HG03558 (cell line): ENCODE data around the gene KNL1.
"Not testable (repeated sequence)": the region's sequence is repeated elsewhere in the genome, so short reads cannot be mapped to it uniquely, and the experiment has no call there.

Source experiments
- ATAC-seq: cut with Tn5 transposase; IDR thresholded peaks from one replicate; pipeline ENCODE4 v1.9.1; 2021; ENCODE audit warnings: moderate number of reproducible peaks; ENCODE audit not compliant: unreplicated experiment; ENCODE audit errors: extremely low read depth

KNL1 gene

GRCh38 chr15:40593588-40594428 is at the start of gene KNL1:
Gene KNL1 (plus strand): TSS chr15:40594249. CDS start chr15:40602932, 8,683 bp downstream.
- peak; percentile 30 for ATAC-seq

GRCh38 chr15:40545457-40545856 is 48.6 kb upstream of the KNL1 start:
- ATAC-seq = no peak

DNA sequence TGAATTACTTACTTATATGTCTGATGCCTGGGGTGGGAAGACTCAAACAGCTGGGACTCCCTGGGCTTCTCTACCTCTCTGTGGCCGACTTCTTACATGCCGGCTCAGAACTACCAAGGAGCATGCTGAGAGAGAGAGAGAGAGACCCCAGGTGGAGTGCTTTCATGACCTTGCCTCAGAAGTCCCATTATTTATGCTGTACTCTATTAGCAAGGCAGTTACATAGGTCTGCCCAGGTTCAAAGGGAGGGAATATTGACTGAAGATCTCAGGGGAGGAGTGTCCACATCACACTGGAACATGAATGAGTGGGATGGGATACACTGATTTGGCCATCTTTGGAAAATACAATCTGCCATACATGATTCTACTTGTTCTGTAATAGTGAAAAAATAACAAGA is 45.4 kb upstream of the KNL1 start:
- no peak for ATAC-seq

DNA sequence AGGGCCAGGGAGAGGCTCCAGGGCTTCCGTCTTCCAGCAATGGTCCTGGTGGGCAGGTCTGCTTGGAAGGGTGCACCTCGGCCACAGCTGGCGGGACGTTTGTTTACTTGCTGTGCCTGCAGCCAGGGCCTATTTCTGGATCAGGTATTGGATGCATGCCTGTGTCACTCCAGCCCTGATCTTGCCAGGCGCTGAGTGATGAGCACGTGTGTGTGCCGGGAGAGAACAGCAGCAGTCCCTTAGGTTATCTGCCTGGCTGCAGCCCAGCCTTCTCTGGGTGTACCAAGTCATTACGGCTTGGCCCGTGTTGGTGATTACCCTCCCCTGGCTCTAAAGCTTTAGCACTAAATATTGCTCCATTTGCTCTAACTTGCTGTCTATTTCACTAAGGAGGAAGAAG is 44.2 kb upstream of the KNL1 start:
- ATAC-seq = no peak

GRCh38 chr15:40550341-40551037 is 43.6 kb upstream of the KNL1 start:
- ATAC-seq = peak; percentile 46

GRCh38 chr15:40554161-40554525 is 39.9 kb upstream of the KNL1 start:
- ATAC-seq = no peak

DNA sequence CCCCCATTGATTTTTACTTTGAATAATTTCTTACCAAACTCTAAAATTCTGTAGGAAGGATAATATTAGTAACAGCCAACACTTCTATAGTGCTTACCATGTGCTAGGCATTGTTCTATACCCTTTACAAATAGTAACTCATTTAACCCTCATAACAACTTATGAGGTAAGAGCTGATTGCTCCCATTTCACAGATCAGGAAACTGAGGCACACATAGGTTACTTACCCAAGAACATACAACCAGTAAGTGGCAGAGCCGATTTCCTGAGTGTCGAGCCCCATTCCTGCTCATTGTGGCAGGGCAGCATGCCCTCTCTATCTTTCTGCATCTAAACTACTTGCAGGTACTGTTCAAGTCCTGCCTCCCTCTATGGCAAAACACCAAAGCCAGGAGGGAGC is 38.2 kb upstream of the KNL1 start:
- no peak for ATAC-seq

DNA sequence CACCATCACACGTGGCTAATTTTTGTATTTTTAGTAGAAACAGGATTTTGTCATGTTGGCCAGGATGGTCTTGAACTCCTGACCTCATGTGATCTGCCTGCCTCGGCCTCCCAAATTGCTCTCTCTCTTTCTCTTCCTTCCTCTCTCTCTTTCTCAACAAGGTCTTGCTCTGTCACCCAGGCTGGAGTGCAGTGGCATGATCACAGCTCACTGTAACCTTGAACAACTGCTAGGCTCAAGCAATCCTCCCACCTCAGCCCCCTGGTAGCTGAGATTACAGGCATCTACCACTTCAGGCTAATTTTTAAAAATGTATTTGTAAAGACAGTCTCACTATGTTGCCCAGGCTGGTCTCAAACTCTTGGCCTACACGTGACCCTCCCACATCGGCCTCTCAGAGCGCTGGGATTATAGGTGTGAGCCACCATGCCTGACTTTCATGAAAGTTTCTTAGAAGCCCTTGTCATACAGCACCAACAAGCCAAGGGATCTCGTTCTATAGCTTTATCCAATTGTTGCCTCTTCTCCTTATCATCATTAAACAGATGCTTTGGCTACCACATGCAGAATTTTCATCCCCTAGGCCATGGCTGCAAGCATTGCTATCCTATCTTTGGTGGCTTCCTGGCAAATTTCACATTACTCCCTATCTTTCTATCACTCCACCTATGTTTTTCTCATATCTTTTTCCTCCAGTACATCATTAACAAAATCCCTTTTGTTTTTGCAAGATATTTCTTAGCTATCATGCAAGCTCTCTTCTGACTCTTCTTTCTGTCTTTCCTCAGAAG is 34.9 kb upstream of the KNL1 start:
- ATAC-seq = no peak

DNA sequence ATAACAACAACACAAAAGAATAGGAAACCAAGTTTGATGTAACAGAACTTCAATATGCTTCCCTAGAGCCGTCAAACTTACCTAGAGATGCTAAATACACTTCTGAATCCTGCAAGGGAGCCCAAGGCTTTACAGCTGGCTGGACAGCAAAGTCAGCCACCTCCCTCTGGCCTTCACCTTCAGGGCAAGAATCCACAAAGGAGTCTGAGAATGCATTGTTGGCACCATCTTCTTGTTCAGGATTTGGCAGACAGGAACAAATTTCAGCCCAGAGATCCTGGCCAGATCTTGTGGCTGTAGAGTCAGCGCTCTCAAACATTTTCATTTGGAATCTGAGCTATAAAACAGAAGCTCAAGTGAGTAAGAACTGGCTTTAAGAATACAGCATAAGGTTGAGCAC is 31.4 kb upstream of the KNL1 start:
- ATAC-seq = no peak

- no peak for ATAC-seq
Observed at GRCh38 chr15:40563426-40563825, 30.6 kb upstream of the KNL1 start.

DNA sequence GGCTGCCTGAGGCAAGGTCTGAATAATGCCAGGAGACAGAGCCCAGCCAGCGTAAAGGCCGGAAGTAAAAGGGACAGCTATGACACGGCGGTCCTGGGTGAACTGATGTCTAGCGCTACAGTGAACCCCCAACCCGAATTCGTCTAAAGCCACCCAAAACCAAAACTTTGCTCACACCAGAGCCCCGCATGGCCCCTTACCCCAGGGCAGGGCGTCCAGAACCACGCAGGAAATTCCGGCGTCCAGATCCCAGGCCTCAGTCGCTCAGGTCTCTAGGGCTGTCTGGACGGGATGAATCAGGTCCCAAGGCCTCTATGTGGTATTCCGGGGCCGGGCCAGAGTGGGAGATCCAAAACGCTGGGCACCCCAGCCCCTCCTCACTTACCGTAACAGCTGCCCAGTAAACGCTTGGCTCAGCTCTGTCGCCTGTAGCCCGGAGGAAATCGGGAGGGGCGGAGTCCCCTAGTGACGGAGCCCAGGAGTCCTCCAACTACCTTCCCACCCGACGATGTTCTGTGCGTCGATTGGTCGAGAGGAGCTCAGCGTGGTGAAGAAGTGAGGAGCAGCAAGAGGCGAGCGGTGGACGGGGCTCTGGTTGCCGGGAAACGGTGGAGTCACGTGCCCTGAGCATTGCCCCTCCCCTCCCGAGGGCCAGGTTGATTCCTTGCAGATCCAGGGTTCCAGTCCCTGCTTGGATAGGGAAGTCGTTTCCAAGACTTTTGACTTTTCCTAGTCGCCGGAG is 29.3 kb upstream of the KNL1 start, which contains the start of gene CCDC32:
Gene CCDC32, minus strand, starts transcription at position 452 of the 742 bp plus-strand sequence. CDS start 2,027 bp downstream, outside the sequence.
- ATAC-seq = peak; percentile 86

DNA sequence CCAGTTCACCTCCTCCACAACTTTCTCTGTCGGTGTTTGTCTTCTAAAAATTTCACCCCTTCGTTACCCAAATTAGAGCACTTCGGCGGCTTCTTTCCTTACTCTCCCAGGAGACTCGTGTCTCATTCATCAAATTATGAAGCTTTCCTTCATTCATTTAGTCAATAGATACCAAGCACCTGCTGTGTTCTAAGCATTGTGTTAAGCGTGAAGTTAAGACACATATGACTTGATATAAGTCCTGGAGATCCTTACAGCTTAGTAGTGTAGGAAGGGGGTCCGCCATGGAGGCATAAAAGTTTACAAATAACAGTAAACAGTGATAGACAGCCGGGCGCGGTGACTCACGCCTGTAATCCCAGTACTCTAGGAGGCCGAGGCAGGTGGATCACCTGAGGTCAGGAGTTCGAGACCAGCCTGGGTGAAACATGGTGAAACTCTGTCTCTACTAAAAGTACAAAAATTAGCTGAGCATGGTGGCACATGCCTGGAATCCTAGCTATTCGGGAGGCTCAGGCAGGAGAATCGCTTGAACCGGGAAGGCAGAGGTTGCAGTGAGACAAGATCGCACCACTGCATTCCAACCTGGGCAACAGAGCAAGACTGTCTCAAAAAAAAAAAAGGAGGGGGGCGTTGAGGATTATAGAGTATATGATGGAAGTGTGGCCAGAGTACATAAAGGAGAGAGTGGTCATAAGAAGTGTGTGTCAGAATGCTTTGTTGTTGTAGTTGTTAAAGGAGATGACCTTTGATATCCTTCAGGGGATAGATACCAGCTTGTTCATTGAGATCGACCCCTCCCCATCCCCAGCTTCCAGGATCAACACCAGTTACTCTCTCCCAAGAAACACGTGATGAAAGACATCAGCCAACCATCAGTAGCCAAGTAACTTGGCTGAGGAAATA is 28.5 kb upstream of the KNL1 start:
- ATAC-seq = no peak

DNA sequence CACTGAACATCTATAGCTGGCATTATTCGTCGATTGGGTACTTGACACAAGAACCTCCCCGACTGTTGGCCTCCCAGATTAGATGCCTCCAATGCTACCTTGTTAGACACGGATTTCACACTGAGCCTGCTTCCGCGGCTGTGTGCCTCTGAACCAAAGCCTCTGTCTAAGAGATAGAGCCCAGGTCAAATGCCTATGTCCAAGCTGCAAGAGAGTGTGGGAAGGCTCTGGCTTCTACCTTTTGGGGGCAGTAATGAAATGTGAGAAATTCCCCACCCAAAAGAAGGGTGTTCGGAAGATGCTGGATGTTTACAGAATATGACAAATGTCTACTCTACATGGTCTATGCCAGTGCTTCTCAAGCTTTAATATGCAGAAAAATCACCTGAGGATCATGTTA is 26.9 kb upstream of the KNL1 start:
- no peak for ATAC-seq

- no peak for ATAC-seq
Observed at GRCh38 chr15:40569129-40569953, 24.7 kb upstream of the KNL1 start, which contains the start of gene RPUSD2. Gene RPUSD2 (plus strand): TSS chr15:40569299. CDS start chr15:40569338, 39 bp downstream.

- no peak for ATAC-seq
Observed at GRCh38 chr15:40575113-40575512, 18.9 kb upstream of the KNL1 start.

- not testable (repeated sequence) for ATAC-seq
Observed at GRCh38 chr15:40576914-40577313, 17.1 kb upstream of the KNL1 start.

DNA sequence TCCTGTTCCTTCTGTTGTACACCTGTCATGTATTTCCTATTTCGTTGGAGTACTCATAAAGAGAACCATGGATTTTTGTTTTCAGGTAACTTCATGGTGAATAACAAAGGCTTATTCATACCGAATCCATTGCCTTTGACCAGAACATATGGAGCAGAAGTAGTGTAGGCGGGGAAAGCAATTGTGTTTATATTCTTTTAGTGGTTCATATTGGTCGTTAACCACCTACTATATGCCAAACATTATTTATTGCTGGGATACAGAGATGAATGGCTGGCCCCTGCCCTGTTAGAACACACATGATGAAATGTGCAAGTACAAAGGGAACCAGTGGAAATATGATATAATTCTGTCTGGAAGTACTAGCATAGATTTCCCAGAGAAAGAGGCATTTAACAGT is 15.2 kb upstream of the KNL1 start:
- ATAC-seq = no peak

DNA sequence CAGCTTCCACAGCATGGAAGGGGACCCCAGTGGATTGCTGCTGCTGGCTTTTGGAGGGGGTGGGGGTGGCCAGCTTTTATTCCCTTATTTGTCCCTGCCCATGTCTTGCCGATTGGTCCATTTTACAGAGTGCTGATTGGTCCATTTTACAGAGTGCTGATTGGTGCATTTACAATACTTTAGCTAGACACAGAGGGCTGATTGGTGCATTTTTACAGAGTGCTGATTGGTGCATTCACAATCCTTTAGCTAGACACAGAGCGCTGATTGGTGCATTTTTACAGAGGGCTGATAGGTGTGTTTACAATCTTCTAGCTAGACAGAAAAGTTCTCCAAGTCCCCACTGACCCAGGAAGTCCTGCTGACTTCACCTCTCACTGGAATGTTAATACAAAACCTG is 12.3 kb upstream of the KNL1 start:
- ATAC-seq = not testable (repeated sequence)
